Endothelial cell of umbilical vein (primary cell): ENCODE measurements around the gene IL20. TPM values are rescaled to one million over a fixed set of nuclear protein-coding genes. Genes with fewer than 3 reads are reported as not detected.

Experiments
- BruUV-seq: library from RNA; stranded (reverse); fragments of 400-500 nt; replicated peaks from 2 replicates; lab custom pipeline; 2021; lab: Mats Ljungman, UMichigan
- CTCF ChIA-PET: fragments of 300-600, 350-600 bp; sonication (Branson Sonifier 250); formaldehyde crosslinking; loops from one replicate; lab custom pipeline; 2021; ENCODE audit warnings: antibody characterized with exemption, inconsistent platforms; lab: Charles Lee
- POLR2A ChIA-PET: fragments of 300-600, 350-600 bp; sonication (Branson Sonifier 250); formaldehyde crosslinking; loops from one replicate; lab custom pipeline; 2021; ENCODE audit warnings: antibody characterized with exemption, inconsistent platforms; lab: Charles Lee
- DNase-seq: peaks from one replicate; pipeline ENCODE4 v3.0.0-alpha.2; 2011; ENCODE audit warnings: low read depth, low spot score
- FAIRE-seq: peaks from 2 replicates; lab custom pipeline; 2011; peaks lifted over from hg19 to GRCh38; lab: Jason Lieb, UNC
- H2AFZ ChIP-seq: 2 replicates; pipeline ENCODE4 v1.6.0; 2012; ENCODE audit warnings: low read depth, low read length, control low read depth, inconsistent platforms
- H3K27ac ChIP-seq: 2 replicates; pipeline ENCODE4 v1.5.1; 2011; ENCODE audit warnings: low read depth, mild to moderate bottlenecking, control low read depth, low read length, moderate library complexity; ENCODE audit not compliant: insufficient read depth
- H3K27me3 ChIP-seq, 2 experiments: 2 replicates each; pipeline versions ENCODE4 v1.6.0 to v1.6.1; 2011; ENCODE audit warnings: low read length in 2 of 2, mixed read lengths in 1 of 2; ENCODE audit not compliant: control insufficient read depth in 2 of 2, insufficient read depth in 2 of 2
- H3K36me3 ChIP-seq, 2 experiments: 2 replicates in 1 of 2; 3 replicates in 1 of 2; pipeline ENCODE4 v1.5.1; 2011; ENCODE audit warnings: low read length in 2 of 2, mild to moderate bottlenecking in 1 of 2, moderate library complexity in 1 of 2; ENCODE audit not compliant: control insufficient read depth in 2 of 2, insufficient read depth in 2 of 2; ENCODE audit errors: extremely low read depth in 1 of 2
- H3K4me1 ChIP-seq: 3 replicates; pipeline ENCODE4 v1.5.1; 2011; ENCODE audit warnings: mild to moderate bottlenecking, low read length; ENCODE audit not compliant: control insufficient read depth, insufficient read depth; ENCODE audit errors: extremely low read depth
- H3K4me2 ChIP-seq: 2 replicates; pipeline ENCODE4 v1.6.1; 2011; ENCODE audit warnings: low read length, control low read depth, mixed read lengths; ENCODE audit not compliant: insufficient read depth
- H3K4me3 ChIP-seq, 3 experiments: fragments of 200-600 bp in 1 of 3; sonication (generic), shearing (Covaris generic) in 1 of 3; replicated peaks in 1 of 3; 2 replicates each; pipeline ENCODE4 v1.5.1; 2011 to 2016; ENCODE audit warnings: control low read depth in 3 of 3, low read length in 3 of 3, mild to moderate bottlenecking in 2 of 3, inconsistent platforms in 1 of 3, low read depth in 1 of 3, moderate library complexity in 1 of 3; ENCODE audit not compliant: insufficient read depth in 1 of 3
- H3K79me2 ChIP-seq: 2 replicates; pipeline ENCODE4 v1.6.0; 2012; ENCODE audit warnings: low read length, inconsistent platforms; ENCODE audit not compliant: control insufficient read depth, insufficient read depth
- H3K9ac ChIP-seq: replicated peaks from 2 replicates; pipeline ENCODE3; 2011; ENCODE audit warnings: low read length, control low read depth; ENCODE audit not compliant: insufficient read depth; ENCODE audit errors: extremely low read depth
- H3K9me1 ChIP-seq: replicated peaks from 3 replicates; pipeline ENCODE4 v1.6.0; 2011; ENCODE audit warnings: mild to moderate bottlenecking, low read length; ENCODE audit not compliant: control insufficient read depth, insufficient read depth; ENCODE audit errors: extremely low read depth
- H3K9me3 ChIP-seq: replicated peaks from 2 replicates; pipeline ENCODE4 v1.5.1; 2012; ENCODE audit warnings: low read length, inconsistent platforms; ENCODE audit not compliant: control insufficient read depth, insufficient read depth
- H4K20me1 ChIP-seq: replicated peaks from 2 replicates; pipeline ENCODE3; 2011; ENCODE audit warnings: mild to moderate bottlenecking, low read length; ENCODE audit not compliant: control insufficient read depth, insufficient read depth; ENCODE audit errors: extremely low read depth
- CTCF ChIP-seq, 2 donors: IDR thresholded peaks; 1 replicate in 1 of 2; 2 replicates in 1 of 2; pipeline ENCODE4 v1.5.1; 2011; ENCODE audit warnings: low read length in 2 of 2, mild to moderate bottlenecking in 2 of 2, moderate library complexity in 2 of 2, control low read depth in 1 of 2, inconsistent platforms in 1 of 2, low read depth in 1 of 2; ENCODE audit not compliant: insufficient read depth in 1 of 2; ENCODE audit errors: extremely low read depth in 1 of 2
- EZH2 ChIP-seq: IDR thresholded peaks from 2 replicates; pipeline ENCODE4 v1.6.1; 2012; ENCODE audit warnings: borderline replicate concordance, low read depth, mild to moderate bottlenecking, moderate library complexity, low read length, inconsistent platforms; ENCODE audit not compliant: severe bottlenecking
- FOS ChIP-seq: IDR thresholded peaks from 2 replicates; pipeline ENCODE4 v1.6.1; 2011; ENCODE audit warnings: mild to moderate bottlenecking, low read length, moderate library complexity, borderline replicate concordance; ENCODE audit not compliant: insufficient read depth
- GATA2 ChIP-seq: IDR thresholded peaks from 2 replicates; pipeline ENCODE4 v1.7.0; 2011; ENCODE audit warnings: low read depth, mild to moderate bottlenecking, moderate library complexity, mixed read lengths, low read length; ENCODE audit not compliant: insufficient read length, insufficient read depth
- JUN ChIP-seq: IDR thresholded peaks from 2 replicates; pipeline ENCODE4 v1.6.1; 2011; ENCODE audit warnings: borderline replicate concordance, low read depth; ENCODE audit not compliant: insufficient read length, insufficient read depth
- MAX ChIP-seq: IDR thresholded peaks from 2 replicates; pipeline ENCODE4 v1.6.1; 2011; ENCODE audit not compliant: insufficient read depth, insufficient read length
- MYC ChIP-seq: IDR thresholded peaks from one replicate; pipeline ENCODE4 v1.6.1; 2011; ENCODE audit warnings: mild to moderate bottlenecking, low read depth, low read length
- POLR2A ChIP-seq: IDR thresholded peaks from 2 replicates; pipeline ENCODE4 v1.6.1; 2012; ENCODE audit warnings: low read depth, mild to moderate bottlenecking, control low read depth, low read length
- POLR2AphosphoS5 ChIP-seq: IDR thresholded peaks from 2 replicates; pipeline ENCODE4 v1.6.1; 2012; ENCODE audit warnings: low read depth, mild to moderate bottlenecking, control low read depth, low read length, moderate library complexity; ENCODE audit not compliant: insufficient read depth
- dilution Hi-C: fragments of 300-500 bp; cut with MboI; formaldehyde crosslinking; loops from one replicate; pipeline ENCODE4 v1.15.0; 2019; ENCODE audit warnings: low sequenced_read_pairs; ENCODE audit not compliant: extremely low pct_ligation_motif_present
- intact Hi-C: fragments of 100-400 bp; cut with micrococcal nuclease; formaldehyde crosslinking; loops from one replicate; pipeline ENCODE4 v1.10.0; 2022
- polyA plus RNA-seq, 4 experiments: library from polyadenylated mRNA; depleted of rRNA in 3 of 4; stranded (reverse) in 3 of 4; unstranded in 1 of 4; fragments of >200 nt; gene quantifications; 2 replicates each; pipeline versions ENCODE4 v1.2.1 to v1.2.3, GENCODE V29; 2011 to 2012; ENCODE audit warnings: missing spikeins in 1 of 4
- total RNA-seq: library from RNA; stranded (reverse); gene quantifications from 2 replicates; pipeline ENCODE4 v1.2.3, GENCODE V29; 2021

Gene IL20
- total and polyA plus RNA-seq, 2 donors (not counting 3 experiments of a cell fraction or from before 2014, with no cell fraction given), result not detected

DNA sequence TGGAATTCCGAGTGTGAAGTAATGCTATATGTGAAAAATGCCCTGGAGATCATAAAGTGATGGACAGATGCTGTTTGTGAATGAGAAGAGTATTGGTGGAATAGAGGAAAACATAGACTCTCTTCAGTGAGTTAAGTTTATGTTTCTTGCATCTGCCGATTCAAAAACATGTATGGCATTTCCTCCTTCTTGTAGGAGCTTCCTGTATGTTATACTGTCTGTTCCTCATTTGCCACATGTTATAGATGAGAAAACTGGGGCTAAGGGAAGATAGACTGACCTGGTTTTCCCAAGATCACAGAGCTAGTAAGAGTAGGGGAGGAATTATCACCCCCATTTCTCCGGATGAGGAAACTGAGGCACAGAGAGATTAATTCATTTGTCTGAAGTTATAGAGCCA, 41.1 kb upstream of the IL20 start:
- TF ChIP-seq CTCF (IDR thresholded peaks at IDR 0.05; ENCODE audit: extremely low read depth in 1 of 2, insufficient read depth in 1 of 2, low read depth in 1 of 2, low read length in 2 of 2) (no peak), JUN (no peak), MYC (no peak), POLR2A (no peak), FOS (no peak), GATA2 (no peak), EZH2 (no peak), POLR2AphosphoS5 (no peak), MAX (no peak)
- Histone ChIP-seq H3K27ac (no peak overlapping the region), H3K4me3 (no peak overlapping the region), H3K9me3 (no peaks in the 10 kb centered on the region), H4K20me1 (no peaks in the 10 kb centered on the region), H3K4me1 (peaks cover 5% of the 10 kb centered on the region), H2AFZ (no peak overlapping the region), H3K9ac (no peak overlapping the region), H3K4me2 (no peak overlapping the region), H3K79me2 (no peaks in the 10 kb centered on the region), H3K36me3 (no peaks in the 10 kb centered on the region), H3K9me1 (no peaks in the 10 kb centered on the region), H3K27me3 (peaks cover 0 to 2% of the 10 kb centered on the region in 2 experiments)
- no TSS peak for BruUV-seq
- intact Hi-C loops, result no loop called here
- dilution Hi-C loops, result no loop called here
- DNase-seq (peak; percentile 20), FAIRE-seq (peak; percentile 82)
- ChIA-PET CTCF (interaction anchor here (1.2 to 1.3 kb wide), 3 partner anchors 9 to 88 kb away, joined by 3 to 4 read pairs (median 4); no protein-coding TSS in a partner anchor), POLR2A (no interaction called here)
